ENCODE data around the gene PJVK. TPM values are rescaled to one million over a fixed set of nuclear protein-coding genes. Genes with fewer than 3 reads are reported as not detected.

The PJVK gene
- total and polyA plus RNA-seq, 9 of the 15 experiments (the other 6 are each of a cell fraction or from before 2014, with no cell fraction given) = 0.11 to 1.5 (median 0.73) TPM

- no peak for TF ChIP-seq RBM17 (IDR thresholded peaks at IDR 0.05; ENCODE audit: borderline replicate concordance, low read depth, low read length)
- TF ChIP-seq RBM25 (IDR thresholded peaks at IDR 0.05; ENCODE audit: low read depth, low read length, severe bottlenecking) = no peak
- 0 out of 2 replicates have a peak, but pooled peaks have one; percentile 6 for TF ChIP-seq ZBTB40 (IDR thresholded peaks at IDR 0.05)
- no peak for TF ChIP-seq ZBTB40 (CRISPR knock-in tag; IDR thresholded peaks at IDR 0.05)
- TF ChIP-seq DPF2 (IDR thresholded peaks at IDR 0.05) = peak; percentile 92
- TF ChIP-seq, protein P1, sequence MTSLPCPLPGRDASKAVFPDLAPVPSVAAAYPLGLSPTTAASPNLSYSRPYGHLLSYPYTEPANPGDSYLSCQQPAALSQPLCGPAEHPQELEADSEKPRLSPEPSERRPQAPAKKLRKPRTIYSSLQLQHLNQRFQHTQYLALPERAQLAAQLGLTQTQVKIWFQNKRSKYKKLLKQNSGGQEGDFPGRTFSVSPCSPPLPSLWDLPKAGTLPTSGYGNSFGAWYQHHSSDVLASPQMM (CRISPR knock-in tag; IDR thresholded peaks at IDR 0.05) = 0 out of 2 replicates have a peak, but pooled peaks have one; percentile 39
- 0 out of 2 replicates have a peak, but pooled peaks have one; percentile 4 for TF ChIP-seq STAT5A (IDR thresholded peaks at IDR 0.05; ENCODE audit: borderline replicate concordance, low read length)
- peak; percentile 43 for TF ChIP-seq CCNT2 (IDR thresholded peaks at IDR 0.05; ENCODE audit: borderline replicate concordance, extremely low read depth, insufficient read length, low read depth, low read length)
- no peak for TF ChIP-seq ATF1 (CRISPR knock-in tag; IDR thresholded peaks at IDR 0.05)
- TF ChIP-seq ATF1 (tag; IDR thresholded peaks at IDR 0.05) = peak; percentile 45
- peak; percentile 69 for TF ChIP-seq MAFG (tag; conservative IDR thresholded peaks at IDR 0.05)
- TF ChIP-seq NRF1 (conservative IDR thresholded peaks at IDR 0.05 in 1 of 2, IDR thresholded peaks at IDR 0.05 in 1 of 2) = 0 out of 4 replicates have a peak, but pooled peaks of 1 of the 2 experiments have one; percentile 17
- TF ChIP-seq TBP (optimal IDR thresholded peaks at IDR 0.05; ENCODE audit: low read depth, low read length) = no peak
- 0 out of 2 replicates have a peak, but pooled peaks have one; percentile 42 for TF ChIP-seq ZNF232 (CRISPR knock-in tag; IDR thresholded peaks at IDR 0.05)
- TF ChIP-seq FOSL1 (tag; conservative IDR thresholded peaks at IDR 0.05) = peak; percentile 62
- no peak for TF ChIP-seq ZNF239 (CRISPR knock-in tag; IDR thresholded peaks at IDR 0.05)
- peak in 1 of 2 experiments; percentile 84; a peak in 2 of 4 replicates for TF ChIP-seq RCOR1 (IDR thresholded peaks at IDR 0.05; ENCODE audit: borderline replicate concordance in 1 of 2, low read depth in 2 of 2, low read length in 2 of 2)
- peak; percentile 74 for TF ChIP-seq MTA3 (IDR thresholded peaks at IDR 0.05; ENCODE audit: borderline replicate concordance)
- TF ChIP-seq MLLT1 (IDR thresholded peaks at IDR 0.05) = no peak
Observed at GRCh38 chr2:178428396-178428806, 22.8 kb upstream of the PJVK start (continued).

Data from K562 (cell line).